ENCODE data around the gene FGF1.

The FGF1 gene

DNA sequence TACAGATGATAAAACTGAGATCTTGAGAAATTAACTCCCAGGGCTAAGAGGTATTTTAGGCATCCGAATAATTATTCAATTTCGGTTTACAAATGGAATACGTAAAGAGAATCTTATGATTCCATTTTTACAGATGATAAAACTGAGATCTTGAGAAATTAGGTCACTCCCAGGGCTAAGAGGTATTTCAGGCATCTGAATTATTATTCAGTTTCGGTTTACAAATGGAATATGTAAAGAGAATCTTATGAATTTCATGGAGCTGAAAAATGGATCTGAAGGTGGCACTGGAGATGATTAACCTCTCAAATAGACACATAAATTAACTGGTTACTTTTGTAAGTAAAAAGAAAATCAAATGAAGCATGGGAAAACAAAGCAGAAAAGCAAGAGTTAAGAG is 44.2 kb downstream of the FGF1 start:
- no peak for DNase-seq

DNA sequence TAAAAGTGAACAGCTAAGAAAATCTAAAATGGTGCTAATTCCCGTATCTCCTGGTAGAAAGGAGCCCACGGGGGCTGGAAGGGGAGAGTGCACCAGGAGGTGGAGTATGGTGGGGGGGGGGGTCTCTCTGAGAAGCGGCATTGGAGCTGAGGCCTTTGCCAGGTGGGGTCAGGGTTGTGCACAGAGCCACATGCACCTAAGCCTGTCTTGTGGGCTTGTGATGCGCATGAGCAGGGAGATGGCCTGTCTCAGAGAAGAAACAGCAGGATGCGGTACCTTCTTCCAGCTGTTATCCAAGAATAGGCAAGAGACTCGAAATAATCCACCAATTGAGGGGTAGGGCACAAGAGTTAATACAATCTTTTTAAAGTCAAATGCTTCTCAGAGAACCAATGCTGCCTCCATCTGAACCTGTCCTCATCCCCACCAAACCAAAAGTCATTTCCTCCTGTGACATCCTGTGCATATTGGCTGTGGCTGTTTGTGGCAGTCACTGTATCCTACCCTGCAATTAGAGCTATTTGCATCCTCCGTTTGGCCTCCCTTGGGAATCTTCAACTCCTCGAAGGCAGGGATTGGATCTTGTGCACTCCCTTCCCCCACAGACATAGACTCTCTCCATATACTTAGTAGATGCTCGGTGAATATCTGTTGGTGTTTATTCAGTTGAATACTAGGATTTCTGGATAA is 45.4 kb downstream of the FGF1 start:
- DNase-seq, result peak; percentile 36 to 41

DNA sequence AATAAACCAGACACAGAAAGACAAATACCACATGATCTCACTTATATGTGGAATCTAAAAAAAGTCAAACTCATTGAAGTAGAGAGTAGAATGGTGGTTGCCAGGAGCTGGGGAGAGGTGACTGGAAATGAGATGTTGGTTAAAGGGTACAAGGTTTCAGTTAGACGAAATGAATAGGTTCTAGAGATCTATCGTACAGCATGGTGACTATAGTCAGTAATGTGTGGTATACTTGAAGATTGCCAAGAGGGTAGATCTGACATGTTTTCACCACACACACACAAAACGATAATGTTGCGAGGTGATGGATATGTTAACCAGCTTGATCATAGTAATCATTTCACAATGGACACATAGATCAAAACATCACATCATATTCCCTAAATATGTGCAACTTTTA is 46.4 kb downstream of the FGF1 start:
- no peak for DNase-seq

DNA sequence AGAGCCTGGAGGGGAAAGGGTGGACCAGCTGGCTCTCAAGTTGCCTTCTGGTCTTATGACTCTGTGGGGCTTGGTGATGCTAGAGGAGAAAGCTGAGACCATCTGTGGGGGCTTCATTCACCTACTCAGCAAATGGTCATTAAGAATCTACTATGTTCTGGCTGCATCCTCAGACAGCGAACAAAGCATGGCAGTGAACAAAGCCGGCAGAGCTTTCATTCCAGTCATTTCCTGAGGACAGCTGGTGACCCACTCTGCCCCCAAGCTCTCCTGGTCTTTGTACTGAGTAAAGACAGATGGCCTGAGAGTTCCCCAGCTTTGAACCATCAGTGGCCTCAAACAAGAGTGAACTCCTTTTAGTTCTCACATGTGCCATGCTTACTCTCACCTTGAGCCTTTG is 48.0 kb downstream of the FGF1 start:
- DNase-seq, result no peak

DNA sequence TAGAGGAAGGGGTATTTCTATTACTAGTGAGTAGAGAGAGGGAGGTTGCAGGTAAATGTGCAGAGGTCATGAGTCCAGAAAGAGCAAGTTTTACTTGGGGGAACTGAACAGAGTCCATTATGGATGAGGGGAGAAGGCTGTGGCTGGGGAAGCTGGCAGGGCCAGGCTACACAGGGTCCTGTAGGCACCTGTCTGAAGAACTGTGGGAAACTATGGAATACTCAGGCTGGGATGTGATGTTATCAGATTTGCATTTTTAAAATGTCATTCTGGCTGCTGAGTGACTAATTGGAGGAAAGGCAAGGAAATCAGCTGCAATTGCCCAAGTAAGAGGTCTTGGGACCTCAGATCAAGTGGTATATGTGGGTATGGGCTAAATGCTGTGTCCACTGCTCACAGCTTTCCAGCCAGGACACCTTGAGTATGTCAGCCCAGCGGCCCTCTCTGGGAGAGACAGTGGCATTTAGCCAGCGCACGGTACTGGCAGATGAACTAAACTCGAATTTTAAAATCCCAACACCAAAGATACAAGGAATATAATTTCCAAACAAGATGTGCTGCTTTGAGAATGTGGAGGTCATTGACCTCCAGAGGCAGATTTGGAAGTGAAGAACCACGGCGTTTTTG is 49.1 kb downstream of the FGF1 start:
- no peak for DNase-seq

DNA sequence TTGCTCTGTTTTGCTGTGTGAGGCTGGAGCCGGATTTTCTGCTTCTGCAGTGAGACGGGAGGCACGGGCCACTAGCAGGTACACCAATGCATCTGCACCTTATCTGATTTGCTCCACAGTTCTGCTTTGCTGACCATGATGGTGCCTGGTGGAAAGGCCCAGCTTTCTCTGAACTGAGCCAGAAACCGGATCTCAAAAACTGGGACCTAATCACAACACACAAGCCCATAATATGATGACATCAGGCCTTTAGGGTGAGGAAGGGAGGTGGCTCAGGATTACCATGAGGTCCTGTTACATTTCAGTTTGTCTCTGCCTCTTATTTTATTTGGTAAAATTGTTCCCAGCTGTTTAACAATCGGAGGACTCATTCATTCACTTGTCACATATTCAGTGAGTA is 49.8 kb downstream of the FGF1 start:
- DNase-seq, result no peak

DNA sequence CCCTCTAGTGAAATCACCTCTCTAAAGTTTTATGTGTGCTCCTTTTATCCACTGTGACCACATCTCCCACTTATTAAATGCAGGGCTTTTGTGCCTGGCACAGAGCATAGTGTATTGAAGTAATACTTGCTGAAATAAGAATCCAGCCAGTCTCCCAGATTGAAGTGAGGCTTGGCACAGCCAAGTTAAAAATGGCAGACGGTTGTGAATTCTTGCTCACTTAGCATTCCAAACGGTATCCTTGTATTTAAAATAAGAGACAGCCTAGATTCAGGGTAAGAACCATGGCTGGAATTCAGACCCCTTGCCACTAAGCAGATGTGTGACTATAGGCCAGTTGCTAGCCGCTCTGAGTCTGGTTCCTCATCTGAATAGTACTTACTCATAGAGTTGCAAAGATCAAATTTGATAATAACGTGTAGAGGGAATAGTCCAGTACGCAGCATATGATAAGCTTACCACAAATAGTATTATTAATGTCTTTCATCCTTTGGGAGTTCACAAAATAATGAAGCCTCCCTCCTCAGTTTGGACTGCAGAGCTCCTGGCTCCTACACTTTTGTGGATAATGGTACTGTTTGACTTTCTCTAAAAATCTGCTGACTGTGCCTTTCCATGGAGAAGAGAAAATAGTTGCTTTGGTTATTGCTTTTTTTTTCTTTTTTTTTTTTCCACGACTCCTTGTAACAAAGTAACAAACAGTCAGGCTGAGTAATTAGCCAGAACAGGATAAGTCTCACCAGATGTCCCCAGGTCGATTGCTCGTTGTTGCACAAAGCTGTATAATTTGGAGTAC is 51.5 kb downstream of the FGF1 start:
- no peak for DNase-seq

DNA sequence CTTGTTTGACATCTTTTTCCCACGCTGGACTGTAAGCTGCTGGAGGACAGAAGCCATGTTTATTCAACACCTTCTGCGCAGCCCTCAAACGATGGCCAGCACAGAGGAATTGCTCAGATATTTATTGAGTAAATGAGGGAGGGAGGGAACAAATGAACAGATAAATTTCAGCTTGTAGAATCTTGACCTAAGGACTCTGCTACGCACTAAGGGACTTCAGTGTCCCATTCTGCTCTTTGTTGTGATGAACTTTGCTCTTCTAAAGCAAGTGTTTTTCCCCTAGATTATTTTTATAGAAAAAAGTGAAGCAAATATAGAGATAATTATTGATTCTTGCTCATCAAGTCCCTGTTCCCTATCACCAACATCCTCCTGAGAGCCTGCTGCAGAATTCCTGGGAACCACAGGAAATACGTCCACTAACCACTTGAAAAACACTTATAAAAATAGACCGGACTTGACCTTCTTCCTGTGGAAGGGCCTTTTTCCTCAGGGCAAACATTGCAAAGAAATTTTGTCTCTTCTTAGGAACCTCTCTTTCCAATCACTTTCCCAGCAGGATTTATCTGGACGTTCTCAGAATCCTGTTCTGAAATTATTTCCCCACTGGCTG is 54.9 kb downstream of the FGF1 start:
- no peak for DNase-seq

DNA sequence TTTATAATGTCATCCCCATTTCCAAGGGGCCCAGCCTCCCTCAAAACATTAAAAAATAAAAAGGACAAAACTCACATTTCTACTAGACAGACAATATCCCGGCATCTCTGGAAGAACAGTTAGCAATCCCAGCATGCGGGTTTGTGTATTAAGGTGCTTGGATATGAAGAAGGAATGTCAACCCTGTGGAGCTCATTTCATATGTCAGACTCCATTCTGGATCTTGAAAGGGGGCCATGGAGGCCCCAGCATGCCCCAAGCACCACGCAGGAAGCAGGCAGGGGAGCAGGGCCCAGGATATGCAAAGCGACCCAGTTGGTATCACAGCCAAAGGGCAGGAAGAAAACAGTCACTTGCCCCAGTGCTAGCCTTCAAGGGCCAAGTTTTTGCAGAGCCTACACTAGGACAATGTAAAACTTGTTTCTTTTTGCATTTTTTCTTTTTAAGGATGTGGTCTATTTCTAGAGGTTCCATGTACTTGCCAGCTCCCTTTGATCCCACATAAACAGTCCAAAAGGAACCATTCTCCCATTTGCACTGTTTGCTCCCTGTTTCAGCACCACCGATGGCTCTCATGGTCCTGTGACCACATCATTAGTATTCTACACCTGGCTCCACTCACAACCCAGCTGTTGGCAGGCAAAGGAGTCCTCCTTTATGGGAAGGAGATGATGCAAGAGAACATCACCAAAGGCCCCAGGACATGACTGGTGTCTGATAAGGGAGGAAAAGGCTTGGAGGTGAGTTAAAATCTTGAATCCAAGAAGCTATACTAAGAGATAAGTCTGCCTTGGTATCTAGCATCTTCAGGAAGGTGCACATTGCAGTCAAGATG is 58.3 kb downstream of the FGF1 start:
- peak; percentile 41 to 44 for DNase-seq

DNA sequence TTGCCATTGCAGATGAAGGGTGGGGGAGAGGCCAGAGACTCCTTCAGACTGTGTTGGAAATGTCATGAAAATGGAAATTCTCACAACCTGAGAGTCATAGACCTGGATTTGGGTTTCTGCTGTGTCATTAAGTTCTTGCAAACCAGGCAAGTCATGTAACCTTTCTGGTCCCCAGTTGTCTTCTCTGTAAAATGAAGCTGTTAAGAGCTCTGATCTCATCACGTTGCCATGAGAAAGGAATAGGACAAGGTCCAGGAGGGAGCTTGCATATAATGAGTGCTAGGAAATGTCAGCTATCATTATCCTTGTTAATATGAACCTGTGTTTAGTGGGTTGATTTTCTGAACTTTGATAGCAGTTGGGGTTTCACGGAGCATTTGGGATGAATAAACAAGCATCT is 59.1 kb downstream of the FGF1 start:
- no peak for DNase-seq

DNA sequence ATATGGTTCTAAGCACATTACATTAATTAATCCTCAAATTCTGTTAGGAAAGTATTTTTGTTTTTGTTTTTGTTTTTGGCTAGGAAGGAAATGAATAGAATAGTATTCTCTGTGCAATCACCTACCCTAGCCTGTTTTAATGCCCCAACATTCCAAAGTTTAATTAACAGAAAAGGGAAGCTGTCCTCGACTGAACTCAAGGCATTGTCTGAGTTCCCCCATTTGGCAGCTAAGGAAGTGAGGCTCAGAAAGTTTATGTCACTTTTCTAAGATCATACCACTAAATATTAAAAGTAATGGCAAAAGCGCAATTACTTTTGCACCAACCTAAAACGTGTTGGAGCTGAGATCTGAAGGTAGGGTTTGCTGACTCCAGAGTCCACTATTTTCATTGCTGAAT is 59.8 kb downstream of the FGF1 start:
- no peak for DNase-seq

DNA sequence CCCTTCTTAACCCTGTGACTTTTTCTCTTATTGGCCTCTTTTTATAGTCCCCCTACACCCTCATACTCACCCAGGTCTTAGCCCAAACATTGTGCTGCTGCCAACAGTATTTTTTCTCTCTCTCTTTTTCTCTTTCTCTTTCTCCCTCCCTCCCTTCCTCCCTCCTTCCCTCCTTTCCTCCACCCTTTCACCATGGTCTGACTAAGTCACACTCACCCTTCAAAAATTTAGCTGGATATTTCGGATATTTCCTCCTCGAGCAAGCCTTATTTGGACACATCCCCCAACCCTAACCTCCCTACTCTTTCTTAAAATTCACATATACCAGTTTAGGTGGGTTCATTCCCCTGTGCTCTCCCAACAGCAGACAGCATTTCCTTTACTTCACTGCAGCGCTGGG is 64.7 kb downstream of the FGF1 start:
- no peak for DNase-seq

DNA sequence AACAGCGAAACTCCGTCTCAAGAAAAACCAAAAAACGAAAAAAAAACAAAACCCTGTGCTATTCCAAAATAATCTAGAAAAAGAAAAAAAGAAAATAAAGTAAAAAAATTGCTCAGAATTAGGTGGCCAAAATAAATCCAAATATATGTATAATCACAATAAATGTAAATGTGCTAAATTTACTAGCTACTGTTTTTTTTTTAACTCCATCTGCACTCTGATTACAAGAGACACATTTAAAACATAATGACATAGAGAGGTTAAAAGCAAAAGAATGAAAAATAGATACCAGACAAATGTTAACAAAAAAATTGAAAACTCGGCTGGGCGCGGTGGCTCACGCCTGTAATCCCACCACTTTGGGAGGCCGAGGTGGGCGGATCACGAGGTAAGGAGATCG is 66.1 kb downstream of the FGF1 start:
- no peak for DNase-seq

DNA sequence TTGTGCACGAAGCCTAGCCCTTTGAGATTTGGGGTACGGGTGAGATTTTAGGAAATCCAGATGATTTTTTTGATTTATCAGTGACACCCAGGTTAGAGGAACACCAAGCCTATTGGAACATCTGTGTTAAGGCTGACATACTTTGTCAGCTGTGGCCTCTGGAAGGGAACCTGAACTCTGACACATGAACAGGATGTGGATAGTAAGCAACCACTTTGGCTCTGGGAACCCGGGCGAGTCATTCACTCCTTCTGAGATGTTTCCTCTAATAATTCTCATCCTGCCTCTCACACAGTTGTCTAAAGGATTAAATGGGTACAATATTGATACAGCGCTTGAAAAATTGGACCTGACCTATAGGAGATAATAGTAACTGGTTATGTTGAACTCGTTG is 67.8 kb downstream of the FGF1 start:
- no peak for DNase-seq

DNA sequence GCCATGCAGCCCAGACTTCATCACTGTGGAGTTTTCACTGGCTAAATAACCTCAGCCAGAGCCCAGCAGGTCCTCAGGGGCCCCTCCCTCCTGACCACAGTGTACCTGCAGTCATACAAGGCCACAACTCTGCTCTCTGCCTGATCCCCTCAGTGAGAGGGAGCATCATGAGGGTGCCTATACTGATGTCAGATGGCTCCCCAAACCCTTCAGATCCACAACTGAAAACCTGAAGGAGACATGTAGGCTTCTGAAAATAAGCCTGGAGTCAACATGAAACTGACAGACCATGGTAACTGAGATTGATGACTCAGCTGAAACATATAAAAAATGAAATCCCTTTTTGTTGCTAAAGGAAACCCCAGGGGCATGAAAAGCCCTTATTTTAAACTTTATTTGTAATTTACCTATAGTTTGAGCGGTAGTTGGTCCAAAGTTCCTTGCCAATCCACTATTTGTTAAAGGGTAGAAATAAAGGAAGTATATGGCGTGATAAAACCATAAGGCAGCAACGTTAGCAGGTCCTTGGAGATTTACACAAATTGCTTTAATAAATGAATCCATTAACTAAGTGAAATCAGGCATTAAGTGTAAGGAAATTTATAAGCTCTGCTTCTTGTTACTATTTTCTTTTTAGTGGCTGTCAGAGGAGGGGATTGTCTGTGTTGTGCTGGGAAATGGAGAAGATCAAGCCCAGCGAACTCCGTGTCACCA is 68.3 kb downstream of the FGF1 start:
- DNase-seq, result no peak

DNA sequence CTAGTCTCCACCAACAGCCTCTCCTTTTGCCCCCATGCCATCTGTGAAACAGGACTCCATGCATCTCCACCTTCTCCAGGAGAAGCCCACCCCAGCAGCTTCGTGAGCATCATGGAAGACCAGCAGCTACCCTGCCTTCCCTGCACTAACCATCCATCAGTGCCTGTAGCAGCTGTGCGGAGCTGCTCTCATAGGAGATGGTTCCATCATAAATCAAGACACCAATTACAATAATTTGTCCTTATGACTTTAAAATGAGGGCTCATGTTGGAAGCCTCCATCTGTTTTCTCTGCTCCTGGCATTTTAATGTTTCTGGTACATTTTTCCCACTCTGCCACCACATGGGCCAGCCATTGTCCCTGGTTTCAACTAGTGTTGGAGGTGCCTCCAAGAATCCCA is 69.9 kb downstream of the FGF1 start:
- DNase-seq, result no peak

DNA sequence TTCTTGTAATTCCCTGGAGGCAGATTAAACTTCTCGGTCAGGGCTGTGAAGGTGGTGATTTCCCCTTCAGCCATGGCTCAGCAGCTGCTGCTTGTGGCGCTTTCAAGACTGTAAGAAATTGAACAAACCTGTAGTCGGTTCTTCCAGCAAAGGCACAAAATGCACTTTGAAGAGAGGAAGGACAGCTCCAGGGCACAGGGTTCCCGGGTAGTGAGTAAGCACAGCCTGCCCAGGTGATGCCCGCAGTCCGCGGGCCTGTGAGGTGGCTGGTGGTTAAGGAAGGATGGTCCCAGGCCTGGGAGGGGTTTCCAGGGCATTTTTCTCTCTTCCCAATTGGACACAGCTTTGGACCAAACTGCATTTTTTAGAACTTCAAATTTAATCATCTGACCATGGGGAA is 71.8 kb downstream of the FGF1 start:
- no peak for DNase-seq

DNA sequence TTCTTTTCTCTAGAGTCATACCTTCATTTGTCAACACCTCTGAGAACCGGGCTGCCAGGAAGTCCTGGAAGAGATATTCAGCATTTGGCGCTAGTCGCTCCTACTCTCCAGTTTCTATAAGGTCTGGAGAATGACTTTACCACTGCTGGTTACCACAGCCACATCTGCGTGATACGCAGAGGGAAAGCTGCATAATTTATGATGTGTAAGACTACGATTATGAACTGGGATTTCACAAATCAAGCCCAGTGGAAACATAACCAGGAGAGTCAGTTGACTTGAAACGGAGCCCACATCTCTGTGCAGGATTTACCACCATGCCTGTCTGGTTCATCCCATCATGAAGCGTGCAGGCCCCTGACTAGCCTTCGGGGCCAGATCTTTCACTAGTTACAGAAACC is 72.6 kb downstream of the FGF1 start:
- no peak for DNase-seq

DNA sequence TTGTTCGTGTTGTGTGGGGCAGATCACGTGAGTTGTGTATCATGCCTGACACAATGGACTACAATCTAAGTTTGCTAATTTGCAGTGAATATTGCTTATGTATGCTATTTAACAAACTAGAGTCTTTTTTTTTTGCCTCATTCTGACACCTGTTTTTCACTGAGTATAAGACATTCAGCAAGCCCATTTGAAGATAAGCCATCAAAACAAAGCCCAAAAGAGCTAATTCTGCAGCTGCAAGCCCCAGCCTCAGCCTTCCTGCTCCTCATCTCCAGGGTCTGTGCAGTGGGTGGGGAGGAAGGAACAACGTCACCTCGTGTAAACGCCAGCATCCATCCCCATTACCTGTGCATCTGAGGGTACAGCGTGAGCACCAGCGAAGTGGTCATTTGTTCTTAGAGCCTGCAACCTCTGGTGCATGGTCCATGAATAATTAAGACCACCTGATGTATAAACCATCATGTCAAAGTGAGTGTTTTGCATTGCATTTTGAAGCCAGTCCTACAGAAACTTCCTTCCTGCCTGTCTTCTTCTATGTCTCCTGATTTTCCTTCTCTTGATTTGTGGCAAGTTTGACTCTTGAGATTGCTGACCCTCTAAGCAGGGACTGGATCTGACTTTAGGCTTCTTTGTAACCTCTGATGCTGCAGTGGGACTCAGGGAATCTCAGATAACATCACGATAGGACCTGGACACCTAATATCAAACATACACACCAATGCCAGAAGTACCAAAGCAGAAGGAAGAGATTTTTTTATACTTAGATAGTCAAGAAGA is 73.2 kb downstream of the FGF1 start:
- no peak for DNase-seq

DNA sequence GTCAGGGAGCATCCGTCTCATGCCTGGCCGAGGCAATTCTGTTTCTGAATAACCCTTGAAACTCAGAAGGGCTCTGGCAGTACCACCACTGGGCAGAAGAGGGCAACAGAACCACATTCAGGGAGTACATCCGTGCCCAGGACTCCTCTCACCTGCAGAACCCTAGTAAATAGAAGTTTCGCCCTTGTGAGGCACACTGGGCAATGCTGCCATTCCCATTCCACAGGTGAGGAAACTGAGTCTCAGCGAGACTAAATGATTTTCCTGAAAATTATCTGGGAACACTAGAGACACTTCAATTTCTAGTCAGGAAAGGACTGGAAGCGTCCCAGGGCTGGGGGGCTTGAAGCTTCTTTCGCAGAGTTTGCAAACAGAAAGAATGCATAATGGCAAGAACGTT is 74.7 kb downstream of the FGF1 start:
- DNase-seq, result peak; percentile 46 to 79

All from NCI-H526 (cell line).